Prostate gland (tissue), 2 donors: Measurements from ENCODE around the gene MGAT4A.

ENCODE experiments used
- POLR2A ChIP-seq: fragments of 450-650 bp; IDR thresholded peaks from one replicate; pipeline ENCODE4 v1.6.1; 2016; ENCODE audit warnings: antibody characterized with exemption, mild to moderate bottlenecking
- POLR2AphosphoS5 ChIP-seq: sonication (generic); formaldehyde crosslinking; IDR thresholded peaks from one replicate; pipeline ENCODE4 v1.6.1; 2017; ENCODE audit warnings: antibody characterized with exemption
- TF ChIP-seq, protein P1 (sequence below), 4 experiments: fragments of 200-600 bp in 2 of 4; fragments of 450-650 bp in 2 of 4; sonication (generic) in 2 of 4; IDR thresholded peaks; 1 replicate in 3 of 4; 2 replicates in 1 of 4; pipeline ENCODE4 v1.5.1; 2016 to 2019; ENCODE audit warnings: antibody characterized with exemption in 4 of 4, mild to moderate bottlenecking in 2 of 4, moderate library complexity in 2 of 4

DNA sequence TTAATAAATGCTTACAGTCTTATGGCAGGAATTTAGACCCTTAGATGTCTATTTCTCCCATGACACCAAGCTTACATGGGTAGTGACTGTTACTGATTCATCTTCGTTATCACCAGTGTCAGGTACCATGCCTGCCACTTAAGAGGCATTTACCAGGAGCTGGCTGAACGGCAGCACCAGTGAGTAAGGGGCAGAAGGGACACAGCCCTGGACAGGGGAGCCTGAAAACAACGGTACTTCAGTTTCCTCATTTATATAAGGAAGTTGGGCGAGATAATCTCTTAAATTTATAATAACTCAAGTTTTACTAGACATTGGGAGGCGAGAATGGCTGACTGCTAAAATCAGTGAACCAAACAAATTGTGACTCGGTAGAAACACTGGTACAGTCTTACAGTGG lies 123.8 kb downstream of the MGAT4A start:
- TF ChIP-seq, protein P1, sequence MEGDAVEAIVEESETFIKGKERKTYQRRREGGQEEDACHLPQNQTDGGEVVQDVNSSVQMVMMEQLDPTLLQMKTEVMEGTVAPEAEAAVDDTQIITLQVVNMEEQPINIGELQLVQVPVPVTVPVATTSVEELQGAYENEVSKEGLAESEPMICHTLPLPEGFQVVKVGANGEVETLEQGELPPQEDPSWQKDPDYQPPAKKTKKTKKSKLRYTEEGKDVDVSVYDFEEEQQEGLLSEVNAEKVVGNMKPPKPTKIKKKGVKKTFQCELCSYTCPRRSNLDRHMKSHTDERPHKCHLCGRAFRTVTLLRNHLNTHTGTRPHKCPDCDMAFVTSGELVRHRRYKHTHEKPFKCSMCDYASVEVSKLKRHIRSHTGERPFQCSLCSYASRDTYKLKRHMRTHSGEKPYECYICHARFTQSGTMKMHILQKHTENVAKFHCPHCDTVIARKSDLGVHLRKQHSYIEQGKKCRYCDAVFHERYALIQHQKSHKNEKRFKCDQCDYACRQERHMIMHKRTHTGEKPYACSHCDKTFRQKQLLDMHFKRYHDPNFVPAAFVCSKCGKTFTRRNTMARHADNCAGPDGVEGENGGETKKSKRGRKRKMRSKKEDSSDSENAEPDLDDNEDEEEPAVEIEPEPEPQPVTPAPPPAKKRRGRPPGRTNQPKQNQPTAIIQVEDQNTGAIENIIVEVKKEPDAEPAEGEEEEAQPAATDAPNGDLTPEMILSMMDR (IDR thresholded peaks at IDR 0.05), result no peak
- TF ChIP-seq POLR2A (no peak), POLR2AphosphoS5 (no peak)
